Large intestine (tissue), 3 donors: ENCODE data around the gene ABLIM2. TPM values are rescaled to one million over a fixed set of nuclear protein-coding genes. Genes with fewer than 3 reads are reported as not detected.

Experiments used
- DNase-seq, 2 donors: peaks; one replicate each; pipeline versions ENCODE4 v3.0.0 to v3.0.0-alpha.2; 2013
- H3K27ac ChIP-seq: one replicate; pipeline ENCODE4 v1.5.1; 2013; ENCODE audit warnings: low read length
- H3K27me3 ChIP-seq: 2 replicates; pipeline ENCODE4 v1.6.1; 2013; ENCODE audit warnings: low read length; ENCODE audit not compliant: control insufficient read depth, insufficient read depth
- H3K36me3 ChIP-seq: 2 replicates; pipeline ENCODE4 v1.6.1; 2013; ENCODE audit warnings: low read length; ENCODE audit not compliant: control insufficient read depth, insufficient read depth
- H3K4me1 ChIP-seq: one replicate; pipeline ENCODE4 v1.6.1; 2013; ENCODE audit warnings: low read length; ENCODE audit not compliant: control insufficient read depth, insufficient read depth
- H3K4me3 ChIP-seq: one replicate; pipeline ENCODE4 v1.5.1; 2013; ENCODE audit warnings: low read length
- H3K9me3 ChIP-seq: one replicate; pipeline ENCODE4 v1.6.1; 2013; ENCODE audit warnings: mild to moderate bottlenecking, low read depth, low read length, moderate library complexity; ENCODE audit not compliant: control insufficient read depth
- WGBS: methylation state at CpG from one replicate; pipeline ENCODE4 v1.1.5; 2013; ENCODE audit warnings: low lambda C conversion rate; ENCODE audit not compliant: insufficient coverage; 5-methylcytosine and 5-hydroxymethylcytosine counted together
- polyA plus RNA-seq: library from polyadenylated mRNA; unstranded; fragments of 120-200 nt; gene quantifications from one replicate; pipeline ENCODE4 v1.2.1, GENCODE V29; 2013

The ABLIM2 gene
- polyA plus RNA-seq, 1 donor, result 5.9 TPM

- Histone ChIP-seq H3K4me3 (no peak overlapping the region), H3K27ac (peak overlapping the region; percentile 42), H3K27me3 (no peaks in the 10 kb centered on the region), H3K4me1 (peaks cover 11% of the 10 kb centered on the region), H3K9me3 (no peaks in the 10 kb centered on the region), H3K36me3 (no peaks in the 10 kb centered on the region)
- no CpG with 5 or more reads among the region's 12 CpGs for WGBS
- DNase-seq, result peak; percentile 79 to 80
Measured at GRCh38 chr4:8010618-8011017, 148.0 kb downstream of the ABLIM2 start.

- H3K36me3 ChIP-seq, result no peaks in the 10 kb centered on the region
- peak overlapping the region; percentile 42 for H3K27ac ChIP-seq
- DNase-seq, result peak; percentile 22 to 39
- peaks cover 11% of the 10 kb centered on the region for H3K4me1 ChIP-seq
- WGBS, result no CpG with 5 or more reads among the region's 28 CpGs
- no peak overlapping the region for H3K4me3 ChIP-seq
- no peaks in the 10 kb centered on the region for H3K27me3 ChIP-seq
- H3K9me3 ChIP-seq, result no peaks in the 10 kb centered on the region
Measured at GRCh38 chr4:8009710-8010511, 148.7 kb downstream of the ABLIM2 start.

GRCh38 chr4:8009097-8009496 is 149.5 kb downstream of the ABLIM2 start:
- H3K27me3 ChIP-seq, result no peaks in the 10 kb centered on the region
- H3K4me1 ChIP-seq, result peaks cover 11% of the 10 kb centered on the region
- no peaks in the 10 kb centered on the region for H3K36me3 ChIP-seq
- no peaks in the 10 kb centered on the region for H3K9me3 ChIP-seq
- no peak overlapping the region for H3K27ac ChIP-seq
- WGBS, result no CpG with 5 or more reads among the region's 5 CpGs
- no peak for DNase-seq
- no peak overlapping the region for H3K4me3 ChIP-seq

GRCh38 chr4:8008391-8008790 is 150.2 kb downstream of the ABLIM2 start:
- Histone ChIP-seq H3K36me3 (no peaks in the 10 kb centered on the region), H3K9me3 (no peaks in the 10 kb centered on the region), H3K4me1 (peaks cover 11% of the 10 kb centered on the region), H3K27ac (no peak overlapping the region), H3K4me3 (no peak overlapping the region), H3K27me3 (no peaks in the 10 kb centered on the region)
- DNase-seq, result no peak
- no CpG with 5 or more reads among the region's 12 CpGs for WGBS

GRCh38 chr4:8007581-8007980 is 151.0 kb downstream of the ABLIM2 start:
- H3K36me3 ChIP-seq, result no peaks in the 10 kb centered on the region
- H3K27me3 ChIP-seq, result no peaks in the 10 kb centered on the region
- no peak overlapping the region for H3K4me3 ChIP-seq
- DNase-seq, result no peak
- peaks cover 11% of the 10 kb centered on the region for H3K4me1 ChIP-seq
- no peaks in the 10 kb centered on the region for H3K9me3 ChIP-seq
- WGBS, result no CpG with 5 or more reads among the region's 11 CpGs
- H3K27ac ChIP-seq, result no peak overlapping the region

- H3K4me1 ChIP-seq, result peaks cover 11% of the 10 kb centered on the region
- no peaks in the 10 kb centered on the region for H3K27me3 ChIP-seq
- H3K4me3 ChIP-seq, result no peak overlapping the region
- H3K9me3 ChIP-seq, result no peaks in the 10 kb centered on the region
- H3K27ac ChIP-seq, result no peak overlapping the region
- no peak for DNase-seq
- H3K36me3 ChIP-seq, result no peaks in the 10 kb centered on the region
- WGBS, result no CpG with 5 or more reads among the region's 12 CpGs
Measured at GRCh38 chr4:8006471-8006870, 152.1 kb downstream of the ABLIM2 start.

GRCh38 chr4:8005814-8006215 is 152.8 kb downstream of the ABLIM2 start:
- H3K4me1 ChIP-seq, result peaks cover 11% of the 10 kb centered on the region
- H3K36me3 ChIP-seq, result no peaks in the 10 kb centered on the region
- no peak overlapping the region for H3K4me3 ChIP-seq
- DNase-seq, result no peak
- H3K27me3 ChIP-seq, result no peaks in the 10 kb centered on the region
- no CpG with 5 or more reads among the region's 10 CpGs for WGBS
- no peak overlapping the region for H3K27ac ChIP-seq
- no peaks in the 10 kb centered on the region for H3K9me3 ChIP-seq

GRCh38 chr4:8005033-8005808 is 153.4 kb downstream of the ABLIM2 start:
- 100% methylated on average over 1 of the region's 36 CpGs for WGBS
- Histone ChIP-seq H3K4me1 (peaks cover 5% of the 10 kb centered on the region), H3K9me3 (no peaks in the 10 kb centered on the region), H3K4me3 (no peak overlapping the region), H3K36me3 (no peaks in the 10 kb centered on the region), H3K27ac (no peak overlapping the region), H3K27me3 (no peaks in the 10 kb centered on the region)
- no peak for DNase-seq

GRCh38 chr4:8004066-8004465 is 154.5 kb downstream of the ABLIM2 start:
- no peaks in the 10 kb centered on the region for H3K27me3 ChIP-seq
- no CpG with 5 or more reads among the region's 6 CpGs for WGBS
- H3K36me3 ChIP-seq, result no peaks in the 10 kb centered on the region
- DNase-seq, result no peak
- no peaks in the 10 kb centered on the region for H3K4me1 ChIP-seq
- H3K4me3 ChIP-seq, result no peak overlapping the region
- H3K27ac ChIP-seq, result no peak overlapping the region
- no peaks in the 10 kb centered on the region for H3K9me3 ChIP-seq

GRCh38 chr4:8002525-8003309 is 155.9 kb downstream of the ABLIM2 start:
- no peaks in the 10 kb centered on the region for H3K4me1 ChIP-seq
- no peak overlapping the region for H3K27ac ChIP-seq
- H3K27me3 ChIP-seq, result no peaks in the 10 kb centered on the region
- H3K9me3 ChIP-seq, result no peaks in the 10 kb centered on the region
- no peak for DNase-seq
- no peak overlapping the region for H3K4me3 ChIP-seq
- H3K36me3 ChIP-seq, result no peaks in the 10 kb centered on the region
- no CpG with 5 or more reads among the region's 23 CpGs for WGBS
